OCI-LY1 (cell line): ENCODE results near the gene NSRP1.

Experiments
- CTCF ChIP-seq: fragments of 200-600 bp; sonication (generic), shearing (Covaris generic); IDR thresholded peaks from 2 replicates; pipeline ENCODE4 v1.5.1; 2017; ENCODE audit warnings: mild to moderate bottlenecking, antibody characterized with exemption, low read length, moderate library complexity, mixed read lengths
- EZH2 ChIP-seq: fragments of 200-600 bp; sonication (generic), shearing (Covaris generic); IDR thresholded peaks from 2 replicates; pipeline ENCODE4 v1.8.0; 2017; ENCODE audit warnings: borderline replicate concordance, mixed run types, mild to moderate bottlenecking, antibody characterized with exemption, low read length, moderate library complexity, mixed read lengths

GRCh38 chr17:30160419-30161172 lies 44.0 kb downstream of the NSRP1 start:
- TF ChIP-seq CTCF = no peak
- no peak for TF ChIP-seq EZH2
